ENCODE data around the gene BRME1.

Gene BRME1

GRCh38 chr19:13905634-13906520 lies at the start of gene BRME1, which contains the start of gene CC2D1A:
TSS of gene BRME1 (minus strand) at chr19:13906117. CDS start at chr19:13904892, 1,225 bp downstream.
TSS of gene CC2D1A (plus strand) at chr19:13906201. CDS start at chr19:13906442, 241 bp downstream.
- FAIRE-seq, result no peak

GRCh38 chr19:13954185-13954584 lies 48.3 kb upstream of the BRME1 start:
- FAIRE-seq, result no peak

GRCh38 chr19:13952931-13953531 lies 47.1 kb upstream of the BRME1 start:
- FAIRE-seq, result no peak

GRCh38 chr19:13952154-13952930 lies 46.4 kb upstream of the BRME1 start, which contains the start of gene DCAF15:
TSS of gene DCAF15 (plus strand) at chr19:13952509. CDS start at chr19:13952513, 4 bp downstream.
- FAIRE-seq, result peak; percentile 98

GRCh38 chr19:13951799-13952153 lies 45.9 kb upstream of the BRME1 start:
- no peak for FAIRE-seq

- no peak for FAIRE-seq
These were observed 45.1 kb upstream of the BRME1 start for GRCh38 chr19:13951043-13951442.

GRCh38 chr19:13946414-13946813 lies 40.5 kb upstream of the BRME1 start:
- FAIRE-seq, result no peak

- FAIRE-seq, result no peak
These were observed 36.2 kb upstream of the BRME1 start for GRCh38 chr19:13942023-13942684.

- FAIRE-seq, result no peak
These were observed 32.6 kb upstream of the BRME1 start, which contains the start of gene PODNL1 for GRCh38 chr19:13938301-13939064. TSS of gene PODNL1 (minus strand) at chr19:13938417. CDS start at chr19:13938181, 236 bp downstream.

- FAIRE-seq, result no peak
These were observed 31.8 kb upstream of the BRME1 start for GRCh38 chr19:13937479-13938300.

- FAIRE-seq, result no peak
These were observed 30.0 kb upstream of the BRME1 start for GRCh38 chr19:13935765-13936510.

- no peak for FAIRE-seq
These were observed 28.8 kb upstream of the BRME1 start for GRCh38 chr19:13934785-13935109.

GRCh38 chr19:13932911-13933393 lies 27.0 kb upstream of the BRME1 start:
- FAIRE-seq, result no peak

GRCh38 chr19:13932149-13932637 lies 26.3 kb upstream of the BRME1 start:
- FAIRE-seq, result no peak

- FAIRE-seq, result no peak
These were observed 25.7 kb upstream of the BRME1 start for GRCh38 chr19:13931391-13932148.

GRCh38 chr19:13930402-13930801 lies 24.5 kb upstream of the BRME1 start:
- no peak for FAIRE-seq

- FAIRE-seq, result no peak
These were observed 24.0 kb upstream of the BRME1 start for GRCh38 chr19:13929956-13930355.

GRCh38 chr19:13929340-13929739 lies 23.4 kb upstream of the BRME1 start:
- FAIRE-seq, result no peak

GRCh38 chr19:13926715-13927114 lies 20.8 kb upstream of the BRME1 start:
- no peak for FAIRE-seq
